ENCODE data around the gene ARHGAP44. TPM values are rescaled to one million over a fixed set of nuclear protein-coding genes. Genes with fewer than 3 reads are reported as not detected.

ARHGAP44 gene
- total RNA-seq, 1 experiment from 2014 or later, result 9.9 TPM

GRCh38 chr17:12853921-12854320 is 64.6 kb downstream of the ARHGAP44 start:
- no peaks in the 10 kb centered on the region for H3K27me3 ChIP-seq (ENCODE audit: insufficient read depth, low read length)
- no peak overlapping the region for H3K14ac ChIP-seq (ENCODE audit: insufficient read depth, low read length)
- H4K91ac ChIP-seq (ENCODE audit: insufficient read length, low read depth, low read length), result no peak overlapping the region
- H2BK5ac ChIP-seq (ENCODE audit: insufficient read length, low read length), result no peak overlapping the region
- no peaks in the 10 kb centered on the region for H3K23me2 ChIP-seq (ENCODE audit: insufficient read length, low read depth, low read length, poor library complexity, severe bottlenecking)
- H3K9me3 Mint-ChIP-seq, result peaks cover 0 to 5% of the 10 kb centered on the region in 2 experiments; a peak in 1 of 5 replicates
- H4K8ac ChIP-seq (replicated peaks; ENCODE audit: insufficient read length, low read depth, low read length), result no peak overlapping the region
- no peak overlapping the region for H2BK20ac ChIP-seq (ENCODE audit: low read depth, low read length, poor library complexity, severe bottlenecking)
- no peak overlapping the region for H4K5ac ChIP-seq (ENCODE audit: insufficient read length, low read depth, low read length)
- peak; percentile 39 for DNase-seq
- no peak overlapping the region for H3K23ac ChIP-seq (ENCODE audit: insufficient read length, low read depth, low read length)
- H4K20me1 ChIP-seq (ENCODE audit: control insufficient read depth, insufficient read depth, insufficient read length), result no peaks in the 10 kb centered on the region
- no peak overlapping the region for H2BK120ac ChIP-seq (ENCODE audit: low read depth, low read length, poor library complexity, severe bottlenecking)
- peaks cover 0 to 5% (median 3%) of the 10 kb centered on the region in 3 experiments; a peak in 4 of 7 replicates for H3K36me3 Mint-ChIP-seq (ENCODE audit: insufficient read depth in 1 of 3, low read depth in 3 of 3)
- no peak overlapping the region for H2BK12ac ChIP-seq (ENCODE audit: insufficient read length, low read depth, low read length)
- no peak overlapping the region for H3T11ph ChIP-seq (ENCODE audit: low read length)
- peak overlapping the region in 1 of 3 experiments; percentile 30; a peak in 2 of 7 replicates for H3K27ac Mint-ChIP-seq
- H2BK15ac ChIP-seq (ENCODE audit: low read depth, low read length), result no peak overlapping the region
- TF ChIP-seq CTCF (conservative IDR thresholded peaks at IDR 0.05), result peak; percentile 44
- H3K18ac ChIP-seq (ENCODE audit: insufficient read length, low read depth, low read length), result no peak overlapping the region
- no CpG with 5 or more reads among the region's 2 CpGs for WGBS (ENCODE audit: extremely low coverage, insufficient read length, low lambda C conversion rate)
- no peak overlapping the region for H3K4me3 Mint-ChIP-seq
- no peak overlapping the region for H3K9ac ChIP-seq (ENCODE audit: extremely low read depth, insufficient read length, low read length)
- H3K79me2 ChIP-seq (ENCODE audit: insufficient read depth, low read length), result no peaks in the 10 kb centered on the region
- H3K27me3 Mint-ChIP-seq (ENCODE audit: low read depth), result no peaks in the 10 kb centered on the region; the same call in 1 of the 2 replicates
- no peaks in the 10 kb centered on the region for H3K79me1 ChIP-seq (ENCODE audit: insufficient read depth, low read depth, low read length, poor library complexity, severe bottlenecking)
- H3K56ac ChIP-seq (ENCODE audit: insufficient read length, low read depth, low read length), result no peak overlapping the region
- no peak overlapping the region for H3K4me2 ChIP-seq (ENCODE audit: insufficient read depth, insufficient read length, low read length)
- H3K9me3 ChIP-seq (ENCODE audit: control insufficient read depth, low read depth, low read length), result no peaks in the 10 kb centered on the region
- no peak overlapping the region for H2AK5ac ChIP-seq (ENCODE audit: insufficient read length, low read length)
- H3K4me1 Mint-ChIP-seq, result peaks cover 4 to 8% of the 10 kb centered on the region in 2 experiments; a peak in 3 of 4 replicates
- no peak overlapping the region for H2AFZ ChIP-seq (ENCODE audit: low read length)
- no peaks in the 10 kb centered on the region; the same call in 1 of the 2 replicates for H3K4me1 ChIP-seq (ENCODE audit: insufficient read depth, low read length)
- H3K4ac ChIP-seq (ENCODE audit: low read depth, low read length), result no peak overlapping the region
- H3K27ac ChIP-seq (ENCODE audit: insufficient read length, low read depth, low read length), result no peak overlapping the region
